Measurements from ENCODE around the gene DHRS4L2. TPM values are rescaled to one million over a fixed set of nuclear protein-coding genes. Genes with fewer than 3 reads are reported as not detected.
"Not testable (repeated sequence)": the region's sequence is repeated elsewhere in the genome, so short reads cannot be mapped to it uniquely, and the experiment has no call there.

DHRS4L2 gene
- total RNA-seq, 1 donor from 2014 or later: 22.1 TPM

GRCh38 chr14:24040692-24041091, 52.0 kb downstream of the DHRS4L2 start:
- H3K36me3 Mint-ChIP-seq (ENCODE audit: low read depth): no peaks in the 10 kb centered on the region
- no peak overlapping the region for H3K27ac Mint-ChIP-seq
- H3K27me3 Mint-ChIP-seq: peaks cover 10% of the 10 kb centered on the region
- no peak overlapping the region for H3K4me3 Mint-ChIP-seq
- peaks cover 9% of the 10 kb centered on the region for H3K4me1 Mint-ChIP-seq
- no peak for DNase-seq
- intact Hi-C loops (cut with micrococcal nuclease): no loop called here
- H3K9me3 Mint-ChIP-seq: no peaks in the 10 kb centered on the region

- no peaks in the 10 kb centered on the region for H3K36me3 Mint-ChIP-seq (ENCODE audit: low read depth)
- H3K27ac Mint-ChIP-seq: no peak overlapping the region
Measured at GRCh38 chr14:24042746-24043145, 54.0 kb downstream of the DHRS4L2 start.

GRCh38 chr14:24049002-24049401, 60.3 kb downstream of the DHRS4L2 start:
- H3K4me1 Mint-ChIP-seq: peaks cover 20% of the 10 kb centered on the region
- H3K36me3 Mint-ChIP-seq (ENCODE audit: low read depth); H3K27ac Mint-ChIP-seq; H3K4me3 Mint-ChIP-seq; intact Hi-C loops (cut with micrococcal nuclease); DNase-seq; H3K9me3 Mint-ChIP-seq: not testable (repeated sequence)
- peaks cover 25% of the 10 kb centered on the region for H3K27me3 Mint-ChIP-seq

More at GRCh38 chr14:24042746-24043145, 54.0 kb downstream of the DHRS4L2 start:
- H3K4me1 Mint-ChIP-seq: no peaks in the 10 kb centered on the region
- no peak overlapping the region for H3K4me3 Mint-ChIP-seq
- intact Hi-C loops (cut with micrococcal nuclease): no loop called here
- H3K9me3 Mint-ChIP-seq: no peaks in the 10 kb centered on the region
- DNase-seq: no peak
- H3K27me3 Mint-ChIP-seq: peaks cover 12% of the 10 kb centered on the region

GRCh38 chr14:24050753-24051152, 62.0 kb downstream of the DHRS4L2 start:
- Mint-ChIP-seq H3K4me1 (peaks cover 20% of the 10 kb centered on the region), H3K4me3 (peak overlapping the region; percentile 76), H3K27me3 (peaks cover 19% of the 10 kb centered on the region), H3K27ac (peak overlapping the region; percentile 71)
- H3K9me3 Mint-ChIP-seq; intact Hi-C loops (cut with micrococcal nuclease); DNase-seq; H3K36me3 Mint-ChIP-seq (ENCODE audit: low read depth): not testable (repeated sequence)

- no peak for DNase-seq
- intact Hi-C loops (cut with micrococcal nuclease): no loop called here
- Mint-ChIP-seq H3K27me3 (peaks cover 19% of the 10 kb centered on the region), H3K9me3 (no peaks in the 10 kb centered on the region), H3K27ac (peak overlapping the region; percentile 76), H3K4me1 (peaks cover 20% of the 10 kb centered on the region), H3K4me3 (peak overlapping the region; percentile 76), H3K36me3 (ENCODE audit: low read depth) (no peaks in the 10 kb centered on the region)
Measured at GRCh38 chr14:24051176-24051788, 62.6 kb downstream of the DHRS4L2 start.

GRCh38 chr14:24051789-24052655, 63.3 kb downstream of the DHRS4L2 start, which contains the start of gene CARMIL3:
Gene CARMIL3, plus strand, starts transcription at chr14:24052009. Its CDS starts 145 bp downstream, at chr14:24052154.
- intact Hi-C loops (cut with micrococcal nuclease): loop anchor here (1.0 to 2.0 kb wide), 2 partner anchors 16 to 63 kb away; partner anchors contain the start of genes DCAF11 and NRL
- Mint-ChIP-seq H3K9me3 (no peaks in the 10 kb centered on the region), H3K27me3 (peaks cover 17% of the 10 kb centered on the region), H3K27ac (peak within 1 kb of the TSS; percentile 76), H3K4me1 (peaks cover 20% of the 10 kb centered on the region), H3K4me3 (peak within 1 kb of the TSS; percentile 76), H3K36me3 (ENCODE audit: low read depth) (no peaks in the 10 kb centered on the region)
- peak; percentile 92 for DNase-seq

- H3K27ac Mint-ChIP-seq: peak overlapping the region; percentile 74
Measured at GRCh38 chr14:24052656-24053547, 64.2 kb downstream of the DHRS4L2 start.

GRCh38 chr14:24053548-24054323, 65.0 kb downstream of the DHRS4L2 start:
- intact Hi-C loops (cut with micrococcal nuclease): loop anchor here (1.0 to 2.0 kb wide), 4 partner anchors 18 to 65 kb away; partner anchors contain the start of genes CPNE6, DCAF11, DHRS4L2 and NRL

More at GRCh38 chr14:24052656-24053547, 64.2 kb downstream of the DHRS4L2 start:
- DNase-seq: peak; percentile 66
- H3K4me1 Mint-ChIP-seq: peaks cover 20% of the 10 kb centered on the region
- peak overlapping the region; percentile 76 for H3K4me3 Mint-ChIP-seq
- intact Hi-C loops (cut with micrococcal nuclease): loop anchor here (1.0 to 2.0 kb wide), 5 partner anchors 17 to 65 kb away; partner anchors contain the start of genes CPNE6, DCAF11, DHRS4L2 and NRL
- peaks cover 17% of the 10 kb centered on the region for H3K27me3 Mint-ChIP-seq
- no peaks in the 10 kb centered on the region for H3K36me3 Mint-ChIP-seq (ENCODE audit: low read depth)
- H3K9me3 Mint-ChIP-seq: no peaks in the 10 kb centered on the region

GRCh38 chr14:24054324-24054641, 65.6 kb downstream of the DHRS4L2 start:
- DNase-seq: no peak
- H3K27ac Mint-ChIP-seq: no peak overlapping the region
- no peak overlapping the region for H3K4me3 Mint-ChIP-seq
- no peaks in the 10 kb centered on the region for H3K36me3 Mint-ChIP-seq (ENCODE audit: low read depth)
- intact Hi-C loops (cut with micrococcal nuclease): no loop called here
- H3K4me1 Mint-ChIP-seq: peaks cover 25% of the 10 kb centered on the region
- peaks cover 12% of the 10 kb centered on the region for H3K27me3 Mint-ChIP-seq
- H3K9me3 Mint-ChIP-seq: no peaks in the 10 kb centered on the region

More at GRCh38 chr14:24053548-24054323, 65.0 kb downstream of the DHRS4L2 start:
- no peaks in the 10 kb centered on the region for H3K9me3 Mint-ChIP-seq
- peak overlapping the region; percentile 76 for H3K4me3 Mint-ChIP-seq
- H3K4me1 Mint-ChIP-seq: peaks cover 23% of the 10 kb centered on the region
- DNase-seq: no peak
- no peaks in the 10 kb centered on the region for H3K36me3 Mint-ChIP-seq (ENCODE audit: low read depth)
- peaks cover 14% of the 10 kb centered on the region for H3K27me3 Mint-ChIP-seq
- H3K27ac Mint-ChIP-seq: peak overlapping the region; percentile 29

GRCh38 chr14:24054646-24055045, 65.9 kb downstream of the DHRS4L2 start:
- intact Hi-C loops (cut with micrococcal nuclease): loop anchor here (5.0 kb wide), 1 partner anchor 108 kb away; the partner anchor contains the start of gene IRF9
- H3K4me3 Mint-ChIP-seq: no peak overlapping the region

More at GRCh38 chr14:24054646-24055045, 65.9 kb downstream of the DHRS4L2 start:
- peaks cover 25% of the 10 kb centered on the region for H3K4me1 Mint-ChIP-seq
- H3K27ac Mint-ChIP-seq: no peak overlapping the region
- H3K9me3 Mint-ChIP-seq: no peaks in the 10 kb centered on the region
- H3K27me3 Mint-ChIP-seq: peaks cover 12% of the 10 kb centered on the region
- DNase-seq: no peak
- H3K36me3 Mint-ChIP-seq (ENCODE audit: low read depth): no peaks in the 10 kb centered on the region
